ENCODE results near the gene LENG1. TPM values are rescaled to one million over a fixed set of nuclear protein-coding genes. Genes with fewer than 3 reads are reported as not detected.

Gene LENG1
- total and polyA plus RNA-seq, 7 donors, result 5.8 to 19.6 (median 10.2) TPM

DNA sequence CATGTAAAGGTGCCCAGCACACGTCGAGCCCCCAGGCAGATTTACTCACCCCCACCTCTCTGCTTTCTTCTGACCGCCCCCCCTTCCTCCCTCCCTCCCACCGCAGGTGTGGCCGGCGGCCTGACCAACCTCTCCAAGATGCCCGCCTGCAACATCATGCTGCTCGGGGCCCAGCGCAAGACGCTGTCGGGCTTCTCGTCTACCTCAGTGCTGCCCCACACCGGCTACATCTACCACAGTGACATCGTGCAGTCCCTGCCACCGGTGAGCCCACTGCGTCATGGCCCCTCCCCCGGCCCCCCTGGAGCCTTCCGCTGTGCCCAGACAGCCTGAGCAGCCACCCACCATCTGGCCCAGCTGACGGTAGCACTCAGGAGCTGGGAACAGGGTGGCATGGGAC is 35.1 kb downstream of the LENG1 start:
- Histone ChIP-seq H3K27ac (no peak overlapping the region), H3K36me3 (ENCODE audit: insufficient read depth in 1 of 2, low read depth in 1 of 2) (peaks cover 0 to 97% of the 10 kb centered on the region in 2 donors), H3K9me3 (no peaks in the 10 kb centered on the region), H3K27me3 (ENCODE audit: insufficient read depth in 3 of 3, low read length in 2 of 3) (no peaks in the 10 kb centered on the region), H3K4me3 (no peak overlapping the region), H3K4me1 (no peaks in the 10 kb centered on the region)
- ATAC-seq (no peak), DNase-seq (no peak)
- TF ChIP-seq, protein P1, sequence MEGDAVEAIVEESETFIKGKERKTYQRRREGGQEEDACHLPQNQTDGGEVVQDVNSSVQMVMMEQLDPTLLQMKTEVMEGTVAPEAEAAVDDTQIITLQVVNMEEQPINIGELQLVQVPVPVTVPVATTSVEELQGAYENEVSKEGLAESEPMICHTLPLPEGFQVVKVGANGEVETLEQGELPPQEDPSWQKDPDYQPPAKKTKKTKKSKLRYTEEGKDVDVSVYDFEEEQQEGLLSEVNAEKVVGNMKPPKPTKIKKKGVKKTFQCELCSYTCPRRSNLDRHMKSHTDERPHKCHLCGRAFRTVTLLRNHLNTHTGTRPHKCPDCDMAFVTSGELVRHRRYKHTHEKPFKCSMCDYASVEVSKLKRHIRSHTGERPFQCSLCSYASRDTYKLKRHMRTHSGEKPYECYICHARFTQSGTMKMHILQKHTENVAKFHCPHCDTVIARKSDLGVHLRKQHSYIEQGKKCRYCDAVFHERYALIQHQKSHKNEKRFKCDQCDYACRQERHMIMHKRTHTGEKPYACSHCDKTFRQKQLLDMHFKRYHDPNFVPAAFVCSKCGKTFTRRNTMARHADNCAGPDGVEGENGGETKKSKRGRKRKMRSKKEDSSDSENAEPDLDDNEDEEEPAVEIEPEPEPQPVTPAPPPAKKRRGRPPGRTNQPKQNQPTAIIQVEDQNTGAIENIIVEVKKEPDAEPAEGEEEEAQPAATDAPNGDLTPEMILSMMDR (IDR thresholded peaks at IDR 0.05), result no peak
- intact Hi-C loops (cut with DNase I), result no loop called here
- WGBS, 3 donors, result 89 to 93% (median 93%) methylated on average over 19 of the region's 19 CpGs

DNA sequence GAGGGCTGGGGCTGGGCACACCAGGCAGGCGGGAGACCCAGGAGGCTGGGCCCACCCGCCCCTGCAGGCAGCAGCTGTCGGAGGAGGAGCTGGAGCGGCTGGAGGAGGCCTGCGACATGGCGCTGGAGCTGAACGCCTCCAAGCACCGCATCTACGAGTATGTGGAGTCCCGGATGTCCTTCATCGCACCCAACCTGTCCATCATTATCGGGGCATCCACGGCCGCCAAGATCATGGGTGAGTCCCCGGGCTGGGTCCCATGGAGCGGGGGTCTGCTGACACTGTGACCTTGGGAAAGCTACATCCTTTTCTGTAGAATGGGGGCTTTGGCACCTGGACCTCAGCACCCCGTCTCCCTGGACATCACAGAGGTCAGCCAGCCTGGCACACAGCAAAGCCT is 35.8 kb downstream of the LENG1 start:
- TF ChIP-seq, protein P1 (IDR thresholded peaks at IDR 0.05), result no peak
- ATAC-seq (no peak), DNase-seq (no peak)
- Histone ChIP-seq H3K9me3 (no peaks in the 10 kb centered on the region), H3K4me3 (no peak overlapping the region), H3K27ac (no peak overlapping the region), H3K27me3 (ENCODE audit: insufficient read depth in 3 of 3, low read length in 2 of 3) (no peaks in the 10 kb centered on the region), H3K4me1 (no peaks in the 10 kb centered on the region), H3K36me3 (ENCODE audit: insufficient read depth in 1 of 2, low read depth in 1 of 2) (peaks cover 0 to 97% of the 10 kb centered on the region in 2 donors)
- intact Hi-C loops (cut with DNase I), result no loop called here
- WGBS, 3 donors, result 88 to 91% (median 89%) methylated on average over 17 of the region's 17 CpGs

DNA sequence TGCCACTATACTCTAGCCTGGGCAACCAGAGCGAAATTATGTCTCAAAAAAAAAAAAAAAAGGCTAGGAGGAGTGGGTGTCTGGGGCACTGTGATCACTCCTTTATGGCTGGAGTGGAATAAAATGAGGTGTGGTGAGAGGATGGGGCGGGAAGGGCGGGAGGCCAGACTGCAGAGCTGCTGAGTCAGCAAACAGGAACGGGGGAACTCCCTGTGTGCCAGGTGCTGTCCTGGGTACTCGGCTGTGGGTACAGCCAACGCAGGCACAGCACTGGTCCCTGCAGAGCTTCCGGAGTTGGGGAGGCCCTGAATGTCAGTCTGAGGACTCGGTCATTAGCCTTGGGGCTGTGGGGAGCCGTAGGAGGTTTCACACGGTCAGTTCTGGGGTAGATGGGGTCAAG is 38.3 kb downstream of the LENG1 start:
- intact Hi-C loops (cut with DNase I), result no loop called here
- 88 to 91% (median 90%) methylated on average over 8 to 10 of the region's 10 CpGs for WGBS, 3 donors
- TF ChIP-seq, protein P1 (IDR thresholded peaks at IDR 0.05), result no peak
- Histone ChIP-seq H3K4me1 (peaks cover 10% of the 10 kb centered on the region), H3K9me3 (no peaks in the 10 kb centered on the region), H3K27ac (no peak overlapping the region), H3K36me3 (ENCODE audit: insufficient read depth in 1 of 2, low read depth in 1 of 2) (peaks cover 0 to 84% of the 10 kb centered on the region in 2 donors), H3K27me3 (ENCODE audit: insufficient read depth in 3 of 3, low read length in 2 of 3) (no peaks in the 10 kb centered on the region), H3K4me3 (no peak overlapping the region)
- DNase-seq (no peak), ATAC-seq (no peak)

DNA sequence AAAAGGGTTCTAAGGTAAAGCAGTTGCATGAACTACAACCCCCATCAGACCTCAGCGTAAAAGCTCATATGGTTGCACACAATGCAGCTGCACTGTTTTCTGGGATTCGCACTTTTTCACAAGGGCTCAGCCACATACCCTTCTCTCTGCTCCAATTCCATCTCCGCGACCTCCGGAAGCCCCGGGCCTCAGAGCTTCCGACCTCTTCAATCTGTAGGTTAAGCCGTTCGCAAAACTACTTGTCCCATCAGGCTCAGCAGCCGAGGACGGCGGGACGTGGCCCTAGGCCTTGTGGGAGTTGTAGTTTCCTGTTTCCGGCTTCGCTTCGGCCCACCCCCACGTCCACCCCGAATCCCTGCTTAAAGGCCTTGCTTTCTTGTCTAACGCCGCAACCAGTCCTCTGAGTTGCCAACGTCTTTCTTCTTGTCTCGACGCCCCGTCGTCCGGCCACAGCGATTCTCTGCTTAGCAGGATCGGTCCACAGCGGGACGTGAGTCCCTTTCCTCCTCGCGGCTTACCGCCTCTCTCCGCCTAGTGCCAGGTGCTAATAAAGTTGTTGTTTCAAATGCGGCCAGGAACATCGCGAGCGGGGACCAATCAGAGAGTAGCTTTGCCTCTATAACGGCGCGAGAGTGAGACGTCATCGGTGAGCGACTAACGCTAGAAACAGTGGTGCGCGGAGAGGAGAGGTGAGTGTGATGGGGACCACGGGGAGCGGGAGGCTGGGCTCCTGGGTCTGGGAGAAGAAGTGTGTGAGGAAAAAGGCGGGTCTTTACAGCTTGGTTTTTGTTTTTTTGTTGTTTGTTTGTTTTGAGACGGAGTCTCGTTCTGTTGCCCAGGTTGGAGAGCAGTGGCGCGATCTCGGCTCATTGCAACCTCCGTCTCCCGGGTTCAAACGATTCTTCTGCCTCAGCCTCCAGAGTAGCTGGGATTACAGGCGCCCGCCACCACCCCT is 44.1 kb downstream of the LENG1 start, which contains the start of the genes PRPF31 and TFPT:
PRPF31 (plus strand) TSS at position 646 of the 955 bp plus-strand sequence. CDS start 2,525 bp downstream, outside the sequence.
TFPT (minus strand) TSS at position 549 of the 955 bp plus-strand sequence; CDS start at position 161, 388 bp downstream.
- intact Hi-C loops (cut with DNase I), result loop anchor here in 1 of 2 donors (10.0 kb wide), 1 partner anchor 141 kb away; no protein-coding TSS in a partner anchor
- Histone ChIP-seq H3K36me3 (ENCODE audit: insufficient read depth in 1 of 2, low read depth in 1 of 2) (peaks cover 0 to 58% of the 10 kb centered on the region in 2 donors), H3K9me3 (no peaks in the 10 kb centered on the region), H3K27ac (peak within 1 kb of the TSS; percentile 93), H3K4me3 (peak within 1 kb of the TSS; percentile 86), H3K27me3 (ENCODE audit: insufficient read depth in 3 of 3, low read length in 2 of 3) (no peaks in the 10 kb centered on the region), H3K4me1 (peaks cover 17% of the 10 kb centered on the region)
- TF ChIP-seq, protein P1 (IDR thresholded peaks at IDR 0.05), result no peak
- WGBS, 3 donors, result 0 to 1% (median 0%) methylated on average over 60 of the region's 60 CpGs
- ATAC-seq (peak; percentile 92 to 96 (median 94)), DNase-seq (peak; percentile 97 to 98)

All from psoas muscle (tissue), 8 donors.